Activated CD8-positive, alpha-beta memory T cell treated with anti-CD3 and anti-CD28 coated beads, Interleukin-2, amount 50 U/mL, for 24 hours (primary cell): ENCODE measurements around the gene TRIM28.
"Not testable (repeated sequence)": the region's sequence is repeated elsewhere in the genome, so short reads cannot be mapped to it uniquely, and the experiment has no call there.

Experiments
- DNase-seq: peaks from one replicate; pipeline ENCODE4 v3.0.0-alpha.2; 2020; ENCODE audit errors: extremely low read depth

Gene TRIM28

DNA sequence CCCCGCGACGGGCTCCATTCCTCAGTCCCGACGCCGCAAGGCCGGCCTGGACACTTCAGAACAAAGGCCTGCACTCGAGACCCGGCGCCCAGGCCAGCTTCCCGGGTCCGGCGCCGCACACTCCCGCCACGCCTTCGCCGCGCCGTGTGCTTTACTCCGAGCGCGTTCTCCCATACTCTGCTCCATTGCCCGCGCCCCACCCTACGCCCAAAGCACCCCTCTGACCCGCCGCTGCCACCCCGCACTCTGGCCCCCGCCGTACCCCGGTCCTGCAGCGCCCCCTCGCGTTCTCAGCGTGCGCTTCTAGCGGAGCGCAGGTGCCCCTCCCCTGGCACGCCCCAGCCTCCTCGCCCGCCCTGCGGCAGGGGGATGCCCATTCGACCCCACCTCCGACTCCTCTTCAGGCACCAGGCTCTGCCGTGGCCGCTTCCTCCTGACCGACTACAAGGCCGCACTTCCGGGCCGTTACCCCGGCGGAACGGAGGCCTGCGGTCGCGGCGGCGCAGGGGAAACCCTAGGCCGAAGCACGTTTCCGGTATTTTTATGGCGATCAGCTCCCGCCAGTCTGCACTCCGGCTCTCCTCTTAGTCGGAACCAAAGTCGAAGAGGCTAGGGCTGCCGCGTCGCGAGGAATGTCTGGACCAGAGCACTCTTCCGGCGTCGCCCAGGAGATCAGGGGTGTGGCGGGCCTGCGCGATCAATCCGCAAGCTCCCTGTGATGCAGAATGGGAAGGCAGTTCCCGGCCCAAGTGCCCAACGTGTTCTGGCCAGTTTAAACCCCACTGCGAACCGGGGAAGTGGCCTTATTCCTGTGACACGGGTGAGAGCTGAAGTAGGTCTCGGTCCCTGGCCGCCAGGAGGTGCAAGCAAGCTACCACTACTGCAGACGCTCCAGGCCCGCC is 24.3 kb upstream of the TRIM28 start, which contains the start of gene ZBTB45:
Gene ZBTB45 (minus strand): TSS at position 456 of the 902 bp plus-strand sequence. CDS start 2,137 bp downstream, outside the sequence.
- peak; percentile 81 for DNase-seq

DNA sequence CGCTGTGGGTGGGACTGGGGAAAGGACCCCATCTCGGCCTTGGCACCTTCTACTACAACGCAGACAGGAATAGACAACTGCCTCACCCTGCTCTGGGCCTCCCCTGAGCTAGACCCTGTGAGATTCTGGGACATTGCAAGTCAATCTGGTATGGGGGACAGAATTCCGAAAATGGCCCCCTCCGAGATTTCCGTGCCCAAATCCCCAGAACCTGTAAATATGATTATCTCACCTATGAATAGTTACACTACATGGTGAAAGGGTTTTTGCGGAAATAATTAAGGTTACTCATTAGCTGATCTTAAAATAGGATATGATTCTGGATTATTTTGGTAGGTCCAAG is 23.6 kb upstream of the TRIM28 start:
- DNase-seq, result no peak

DNA sequence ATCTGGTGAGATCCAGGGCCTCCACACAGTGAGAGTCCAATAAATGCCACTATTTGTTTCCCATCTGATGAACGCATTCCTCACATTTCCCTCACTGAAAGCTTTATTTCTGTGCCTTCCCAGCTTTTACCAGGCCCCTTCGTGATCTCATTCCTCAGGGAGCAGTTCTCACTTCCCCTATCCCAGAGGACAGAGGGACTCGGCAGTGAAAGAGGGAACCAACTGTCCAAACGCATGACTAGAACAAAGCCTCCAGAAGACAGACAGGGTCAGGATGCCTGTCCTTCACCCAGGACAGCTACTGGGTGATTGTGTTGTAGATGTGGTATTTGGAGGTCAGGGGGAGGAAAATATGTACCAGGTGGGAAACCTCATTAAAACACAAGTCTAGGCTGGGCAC is 22.2 kb upstream of the TRIM28 start:
- no peak for DNase-seq

DNA sequence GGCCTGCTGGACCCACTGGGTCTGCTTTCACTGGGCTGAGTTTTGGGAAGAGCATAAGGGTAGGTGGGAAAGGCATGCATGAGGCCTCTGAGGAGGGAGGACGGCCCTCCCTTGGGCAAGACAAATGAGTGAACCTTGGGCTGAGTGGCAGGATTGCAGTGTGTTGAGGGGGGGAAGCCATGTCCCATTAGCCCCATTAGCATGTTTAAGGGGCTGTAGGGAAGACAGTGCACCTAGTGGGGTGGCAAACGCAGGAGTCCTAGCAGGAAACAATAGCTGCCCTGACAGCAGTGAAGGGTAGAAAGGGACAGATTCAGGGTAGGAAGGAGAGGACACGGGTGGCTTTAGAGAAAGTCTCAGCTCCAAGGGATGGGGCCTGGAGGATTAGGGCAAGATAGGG is 21.2 kb upstream of the TRIM28 start:
- DNase-seq, result no peak

DNA sequence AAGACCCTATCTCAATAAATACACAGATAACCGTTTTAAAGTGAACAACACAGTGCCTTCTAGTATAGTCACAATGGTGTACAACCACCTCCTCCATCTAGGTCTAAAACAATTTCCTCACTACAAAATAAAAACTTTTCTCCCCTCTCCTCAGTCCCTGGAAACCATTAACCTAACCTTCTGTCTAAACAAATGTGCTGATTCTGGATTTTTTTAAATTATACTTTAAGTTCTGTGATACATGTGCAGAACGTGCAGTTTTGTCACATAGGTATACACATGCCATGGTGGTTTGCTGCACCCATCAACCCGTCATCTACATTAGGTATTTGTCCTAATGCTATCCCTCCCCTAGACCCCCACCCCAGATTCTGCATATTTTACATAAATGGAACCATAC is 14.5 kb upstream of the TRIM28 start:
- no peak for DNase-seq

DNA sequence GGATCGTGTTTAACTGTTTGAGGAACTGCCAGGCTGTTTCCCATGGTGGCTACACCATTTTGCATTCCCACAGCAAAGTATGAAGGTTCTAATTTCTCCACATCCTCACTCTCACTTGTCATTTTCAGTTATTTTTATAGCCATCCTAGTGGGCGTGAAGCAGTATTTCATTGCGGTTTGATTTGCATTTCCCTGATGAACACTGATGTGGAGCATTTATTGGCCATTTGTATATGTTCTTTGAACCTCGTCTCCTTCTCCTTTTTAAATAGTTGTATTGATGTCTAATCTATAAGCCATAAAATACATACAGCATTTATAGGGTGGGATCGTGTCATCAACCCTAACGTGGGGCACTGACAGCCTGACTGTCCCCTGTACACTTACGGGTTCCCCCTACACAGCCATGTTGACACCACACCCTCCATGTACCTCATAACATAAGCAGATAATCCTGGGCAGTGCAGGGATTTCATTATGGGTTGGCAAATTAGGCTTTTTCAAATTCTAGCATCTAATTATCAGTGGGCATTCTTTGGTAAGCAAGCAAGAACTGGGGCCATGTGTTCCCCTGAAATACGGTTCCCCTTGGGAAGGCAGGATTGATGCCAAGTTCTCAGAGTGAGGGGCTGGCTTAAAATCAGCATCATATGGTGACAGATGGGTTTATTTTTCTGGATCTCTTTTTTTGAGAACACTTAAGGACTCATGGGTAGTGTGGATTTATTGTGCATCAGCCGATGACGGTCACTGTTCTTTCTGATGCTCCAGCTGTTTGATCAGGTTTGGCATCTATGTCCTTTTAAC is 12.6 kb upstream of the TRIM28 start:
- no peak for DNase-seq

DNA sequence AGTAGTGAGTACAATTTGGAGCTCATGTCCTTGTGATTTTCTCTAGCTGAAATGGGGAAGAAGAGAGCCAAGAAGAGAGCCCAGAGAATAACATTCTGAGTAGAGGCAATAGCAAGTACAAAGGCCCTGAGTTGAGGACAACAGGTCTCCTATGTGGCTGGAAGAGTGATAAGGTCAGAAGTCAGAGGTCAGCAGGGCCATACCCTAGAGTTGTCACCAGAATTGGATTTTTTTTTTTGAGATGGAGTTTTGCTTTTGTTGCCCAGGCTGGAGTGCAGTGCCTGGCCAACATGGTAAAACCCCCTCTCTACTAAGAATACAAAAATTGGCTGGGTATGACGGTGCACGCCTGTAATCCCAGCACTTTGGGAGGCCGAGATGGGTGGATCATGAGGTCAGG is 8.0 kb upstream of the TRIM28 start:
- DNase-seq, result no peak

DNA sequence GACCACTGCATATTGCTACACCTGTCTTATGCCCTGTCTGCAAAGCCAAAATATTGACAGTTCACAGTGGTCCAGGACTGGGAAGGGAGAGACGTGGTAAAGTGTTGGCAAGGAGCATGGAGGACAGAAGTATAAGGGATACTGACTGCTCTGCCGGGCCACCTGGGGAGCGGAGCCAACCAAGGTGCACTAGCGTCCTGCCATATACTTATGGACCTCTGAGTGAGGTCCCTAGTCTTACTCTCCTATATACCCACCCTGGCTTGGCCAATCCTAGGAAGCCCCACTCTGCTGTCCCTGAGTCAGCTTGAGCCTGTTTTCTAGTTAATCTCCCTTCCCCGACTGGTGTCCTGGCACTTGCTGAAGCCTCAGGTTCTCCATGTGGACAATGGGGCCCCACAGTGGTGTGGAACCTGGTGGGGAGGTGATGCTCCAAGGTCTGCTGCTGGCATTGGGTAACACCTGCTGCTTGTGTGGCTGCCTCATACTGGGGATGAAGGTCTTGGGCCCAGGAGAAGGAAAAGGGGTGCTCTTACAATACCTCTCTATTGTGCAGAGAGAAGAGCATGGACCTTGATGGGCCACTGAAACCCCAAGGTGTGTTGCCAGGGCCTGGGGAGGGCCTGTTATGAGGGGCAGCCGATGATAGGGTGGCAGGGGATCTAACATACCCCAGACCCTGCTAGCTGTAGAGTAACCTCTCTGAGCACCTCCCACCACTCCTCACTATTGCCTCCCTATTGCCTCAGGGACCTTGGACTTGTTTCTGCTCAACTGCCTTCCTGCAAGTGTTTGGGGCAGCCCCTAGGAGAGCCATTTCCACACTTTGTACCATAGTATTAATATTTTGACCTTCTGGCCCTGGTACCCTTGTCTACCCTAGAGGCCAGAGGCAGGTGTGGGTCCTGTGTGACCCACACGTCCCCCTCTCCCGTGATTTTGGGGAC is 6.7 kb upstream of the TRIM28 start:
- DNase-seq, result no peak

DNA sequence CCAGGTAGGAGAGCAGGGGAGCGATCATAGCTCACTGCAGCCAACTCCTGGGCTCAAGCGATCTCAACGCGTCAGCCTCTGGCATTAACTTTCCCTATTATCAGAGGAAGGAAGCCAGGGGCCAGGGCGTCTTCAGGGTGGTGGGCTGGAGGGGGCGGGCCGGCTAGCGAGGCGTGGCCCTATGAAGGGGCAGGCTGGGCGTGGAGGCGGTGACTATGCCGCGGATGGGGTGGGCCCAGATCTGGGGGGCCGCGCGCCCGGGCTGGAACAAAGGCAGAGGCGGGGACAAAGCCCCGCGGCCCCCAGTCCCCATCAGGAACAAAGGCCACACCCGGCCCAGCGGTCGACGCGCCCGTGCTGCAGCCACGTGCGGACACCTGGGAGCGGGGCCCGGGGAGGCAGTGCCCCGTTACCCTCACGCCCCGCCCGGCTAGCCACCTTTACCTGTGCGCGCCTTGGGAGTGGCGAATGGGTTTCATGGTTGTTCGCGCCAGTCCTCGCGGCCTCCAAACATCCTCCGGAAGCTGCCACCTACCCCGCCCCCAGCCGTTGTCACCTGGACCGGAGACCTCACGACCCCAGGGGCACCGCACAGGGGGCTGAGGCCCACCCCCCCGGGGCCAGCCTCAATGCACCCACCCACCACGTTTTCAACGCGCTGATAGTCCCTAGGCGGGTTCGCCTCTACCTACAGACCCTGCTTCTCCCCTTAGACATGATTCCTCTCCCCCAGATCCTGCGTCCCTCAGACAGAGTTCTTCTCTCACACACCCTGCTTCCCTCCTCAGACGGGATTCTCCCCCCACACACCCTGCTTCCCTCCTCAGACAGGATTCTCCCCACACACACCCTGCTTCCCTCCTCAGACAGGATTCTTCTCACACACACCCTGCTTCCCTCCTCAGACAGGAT is 5.4 kb upstream of the TRIM28 start:
- DNase-seq, result no peak

DNA sequence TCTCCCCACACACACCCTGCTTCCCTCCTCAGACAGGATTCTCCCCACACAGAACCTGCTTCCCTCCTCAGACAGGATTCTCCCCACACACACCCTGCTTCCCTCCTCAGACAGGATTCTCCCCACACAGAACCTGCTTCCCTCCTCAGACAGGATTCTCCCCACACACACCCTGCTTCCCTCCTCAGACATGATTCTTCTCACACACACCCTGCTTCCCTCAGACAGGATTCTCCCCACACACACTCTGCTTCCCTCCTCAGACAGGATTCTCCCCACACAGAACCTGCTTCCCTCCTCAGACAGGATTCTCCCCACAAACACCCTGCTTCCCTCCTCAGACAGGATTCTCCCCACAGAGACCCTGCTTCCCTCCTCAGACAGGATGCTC is 4.7 kb upstream of the TRIM28 start:
- not testable (repeated sequence) for DNase-seq

DNA sequence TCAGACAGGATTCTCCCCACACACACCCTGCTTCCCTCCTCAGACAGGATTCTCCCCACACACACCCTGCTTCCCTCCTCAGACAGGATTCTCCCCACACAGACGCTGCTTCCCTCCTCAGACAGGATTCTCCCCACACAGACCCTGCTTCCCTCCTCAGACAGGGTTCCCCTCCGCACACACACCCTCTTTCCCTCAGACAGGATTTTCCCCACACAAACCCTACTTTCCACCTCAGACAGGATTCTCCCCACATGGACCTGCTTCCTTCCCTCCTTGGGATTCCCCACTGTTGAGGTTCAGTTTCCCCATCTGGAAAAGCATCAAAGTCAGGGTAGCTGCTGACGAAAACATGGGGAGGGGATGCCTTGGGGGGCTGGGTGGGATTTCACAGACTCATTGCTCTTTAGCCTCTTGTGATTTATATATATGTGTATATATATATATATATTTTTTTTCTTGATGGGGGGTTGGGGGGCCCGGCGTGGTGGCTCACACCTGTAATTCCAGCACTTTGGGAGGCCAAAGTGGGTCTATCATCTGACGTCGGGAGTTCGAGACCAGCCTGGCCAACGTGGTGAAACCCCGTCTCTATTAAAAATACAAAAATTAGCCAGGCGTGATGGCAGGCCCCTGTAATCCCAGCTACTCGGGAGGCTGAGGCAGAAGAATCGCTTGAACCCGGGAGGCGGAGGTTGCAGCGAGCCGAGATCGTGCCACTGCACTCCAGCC is 1.1 kb upstream of the TRIM28 start:
- DNase-seq, result not testable (repeated sequence)

DNA sequence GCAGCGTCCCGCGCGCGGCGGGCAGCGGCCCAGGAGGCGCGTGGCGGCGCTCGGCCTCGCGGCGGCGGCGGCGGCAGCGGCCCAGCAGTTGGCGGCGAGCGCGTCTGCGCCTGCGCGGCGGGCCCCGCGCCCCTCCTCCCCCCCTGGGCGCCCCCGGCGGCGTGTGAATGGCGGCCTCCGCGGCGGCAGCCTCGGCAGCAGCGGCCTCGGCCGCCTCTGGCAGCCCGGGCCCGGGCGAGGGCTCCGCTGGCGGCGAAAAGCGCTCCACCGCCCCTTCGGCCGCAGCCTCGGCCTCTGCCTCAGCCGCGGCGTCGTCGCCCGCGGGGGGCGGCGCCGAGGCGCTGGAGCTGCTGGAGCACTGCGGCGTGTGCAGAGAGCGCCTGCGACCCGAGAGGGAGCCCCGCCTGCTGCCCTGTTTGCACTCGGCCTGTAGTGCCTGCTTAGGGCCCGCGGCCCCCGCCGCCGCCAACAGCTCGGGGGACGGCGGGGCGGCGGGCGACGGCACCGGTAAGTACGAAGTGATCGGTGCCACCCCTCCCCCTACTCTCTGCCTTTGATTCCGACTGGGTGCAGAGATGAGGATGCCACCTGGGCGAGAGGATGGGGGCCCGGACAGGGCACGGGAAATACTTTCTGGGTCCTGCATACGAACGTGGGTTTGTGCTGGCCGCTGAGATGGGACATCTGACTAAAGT is 874 bp downstream of the TRIM28 start:
- DNase-seq, result no peak

DNA sequence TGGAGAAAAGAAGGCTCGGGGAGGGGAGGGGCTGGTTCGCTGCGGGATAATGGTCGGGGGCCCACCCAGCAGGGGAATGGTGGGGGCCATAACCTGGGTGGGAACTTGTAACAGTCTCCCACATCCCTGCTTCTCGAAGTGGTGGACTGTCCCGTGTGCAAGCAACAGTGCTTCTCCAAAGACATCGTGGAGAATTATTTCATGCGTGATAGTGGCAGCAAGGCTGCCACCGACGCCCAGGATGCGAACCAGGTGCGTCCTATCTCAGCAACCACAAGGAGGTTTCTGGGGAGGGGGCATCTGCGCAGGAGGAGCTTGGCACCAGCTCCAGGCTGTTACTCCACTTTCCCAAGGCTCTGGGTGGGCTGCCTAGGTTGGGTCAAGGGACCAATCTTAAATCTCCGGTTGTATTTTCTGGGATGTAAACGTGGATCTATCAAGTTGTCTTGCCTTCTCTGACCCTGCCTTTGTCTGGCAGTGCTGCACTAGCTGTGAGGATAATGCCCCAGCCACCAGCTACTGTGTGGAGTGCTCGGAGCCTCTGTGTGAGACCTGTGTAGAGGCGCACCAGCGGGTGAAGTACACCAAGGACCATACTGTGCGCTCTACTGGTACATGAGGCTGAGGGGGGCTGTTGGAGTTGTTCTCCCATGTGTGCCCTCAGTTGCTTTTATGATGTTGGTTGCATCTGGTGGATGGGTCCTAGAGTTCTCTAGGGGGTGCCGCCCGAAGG is 1.6 kb downstream of the TRIM28 start:
- no peak for DNase-seq

DNA sequence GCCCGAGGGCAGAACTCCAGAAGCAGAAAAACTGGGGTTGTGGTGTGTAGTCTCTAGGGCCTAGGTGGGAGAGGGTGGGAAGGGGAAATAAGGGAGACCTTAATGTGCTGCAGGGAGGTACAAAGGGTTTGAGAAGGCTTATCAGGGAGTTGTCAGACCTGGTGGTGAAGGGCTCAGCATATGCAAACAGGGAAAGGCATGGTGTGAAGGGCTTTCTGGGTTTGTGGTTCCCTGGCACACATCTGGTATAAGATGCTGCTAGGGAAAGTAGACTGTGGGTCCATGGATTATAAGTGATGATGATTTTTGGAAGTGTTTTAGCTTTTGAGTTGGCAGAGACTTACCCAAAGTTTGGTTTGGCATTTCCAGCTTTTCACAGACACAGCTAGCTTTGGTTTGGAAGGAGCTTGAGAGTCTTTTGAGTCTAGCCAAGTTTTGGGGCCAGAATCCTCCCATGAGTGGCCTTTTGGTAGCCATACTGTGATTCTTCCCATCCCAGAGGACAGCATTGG is 2.2 kb downstream of the TRIM28 start:
- no peak for DNase-seq

DNA sequence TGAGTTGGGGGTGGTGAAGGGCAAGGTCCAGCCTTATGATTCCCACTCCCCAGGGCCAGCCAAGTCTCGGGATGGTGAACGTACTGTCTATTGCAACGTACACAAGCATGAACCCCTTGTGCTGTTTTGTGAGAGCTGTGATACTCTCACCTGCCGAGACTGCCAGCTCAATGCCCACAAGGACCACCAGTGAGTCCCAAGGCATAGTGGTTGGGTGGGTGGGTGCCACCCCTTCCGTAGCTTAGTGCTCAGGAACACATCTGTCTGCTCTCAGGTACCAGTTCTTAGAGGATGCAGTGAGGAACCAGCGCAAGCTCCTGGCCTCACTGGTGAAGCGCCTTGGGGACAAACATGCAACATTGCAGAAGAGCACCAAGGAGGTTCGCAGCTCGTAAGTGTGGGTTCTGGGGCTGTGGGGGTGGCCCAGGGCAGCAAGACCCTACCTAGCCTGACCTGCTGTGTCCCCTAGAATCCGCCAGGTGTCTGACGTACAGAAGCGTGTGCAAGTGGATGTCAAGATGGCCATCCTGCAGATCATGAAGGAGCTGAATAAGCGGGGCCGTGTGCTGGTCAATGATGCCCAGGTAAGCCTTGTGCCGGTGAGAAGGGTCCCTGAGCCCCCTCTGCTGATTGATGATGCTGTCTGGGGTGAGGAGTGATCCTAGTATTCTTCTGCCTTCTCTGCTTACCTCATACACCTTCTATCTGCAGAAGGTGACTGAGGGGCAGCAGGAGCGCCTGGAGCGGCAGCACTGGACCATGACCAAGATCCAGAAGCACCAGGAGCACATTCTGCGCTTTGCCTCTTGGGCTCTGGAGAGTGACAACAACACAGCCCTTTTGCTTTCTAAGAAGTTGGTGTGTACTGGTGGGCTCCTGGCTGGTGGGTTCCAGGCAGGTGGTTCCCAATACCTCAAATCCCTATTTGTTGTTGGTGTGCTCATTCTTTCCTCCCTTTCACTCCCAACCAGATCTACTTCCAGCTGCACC is 3.8 kb downstream of the TRIM28 start:
- no peak for DNase-seq

DNA sequence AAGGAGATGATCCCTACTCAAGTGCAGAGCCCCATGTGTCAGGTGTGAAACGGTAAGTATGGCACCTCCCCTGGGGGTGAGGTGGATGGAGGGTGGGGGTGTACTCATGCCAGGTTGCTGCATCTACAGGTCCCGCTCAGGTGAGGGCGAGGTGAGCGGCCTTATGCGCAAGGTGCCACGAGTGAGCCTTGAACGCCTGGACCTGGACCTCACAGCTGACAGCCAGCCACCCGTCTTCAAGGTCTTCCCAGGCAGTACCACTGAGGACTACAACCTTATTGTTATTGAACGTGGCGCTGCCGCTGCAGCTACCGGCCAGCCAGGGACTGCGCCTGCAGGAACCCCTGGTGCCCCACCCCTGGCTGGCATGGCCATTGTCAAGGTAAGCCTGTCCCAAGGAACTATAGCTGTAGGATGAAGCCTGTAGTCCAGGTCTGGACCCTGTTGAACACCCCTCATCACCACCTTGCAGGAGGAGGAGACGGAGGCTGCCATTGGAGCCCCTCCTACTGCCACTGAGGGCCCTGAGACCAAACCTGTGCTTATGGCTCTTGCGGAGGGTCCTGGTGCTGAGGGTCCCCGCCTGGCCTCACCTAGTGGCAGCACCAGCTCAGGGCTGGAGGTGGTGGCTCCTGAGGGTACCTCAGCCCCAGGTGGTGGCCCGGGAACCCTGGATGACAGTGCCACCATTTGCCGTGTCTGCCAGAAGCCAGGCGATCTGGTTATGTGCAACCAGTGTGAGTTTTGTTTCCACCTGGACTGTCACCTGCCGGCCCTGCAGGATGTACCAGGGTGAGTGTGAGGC is 5.2 kb downstream of the TRIM28 start:
- no peak for DNase-seq
